ENCODE results near the gene EPS8L1. TPM values are rescaled to one million over a fixed set of nuclear protein-coding genes. Genes with fewer than 3 reads are reported as not detected.

EPS8L1 gene
- polyA plus RNA-seq, 1 donor from 2014 or later, result 25.5 TPM

- H3K27me3 ChIP-seq (ENCODE audit: insufficient read depth, low read depth, low read length), result no peaks in the 10 kb centered on the region
Measured at GRCh38 chr19:55131421-55131820, 55.8 kb downstream of the EPS8L1 start.

DNA sequence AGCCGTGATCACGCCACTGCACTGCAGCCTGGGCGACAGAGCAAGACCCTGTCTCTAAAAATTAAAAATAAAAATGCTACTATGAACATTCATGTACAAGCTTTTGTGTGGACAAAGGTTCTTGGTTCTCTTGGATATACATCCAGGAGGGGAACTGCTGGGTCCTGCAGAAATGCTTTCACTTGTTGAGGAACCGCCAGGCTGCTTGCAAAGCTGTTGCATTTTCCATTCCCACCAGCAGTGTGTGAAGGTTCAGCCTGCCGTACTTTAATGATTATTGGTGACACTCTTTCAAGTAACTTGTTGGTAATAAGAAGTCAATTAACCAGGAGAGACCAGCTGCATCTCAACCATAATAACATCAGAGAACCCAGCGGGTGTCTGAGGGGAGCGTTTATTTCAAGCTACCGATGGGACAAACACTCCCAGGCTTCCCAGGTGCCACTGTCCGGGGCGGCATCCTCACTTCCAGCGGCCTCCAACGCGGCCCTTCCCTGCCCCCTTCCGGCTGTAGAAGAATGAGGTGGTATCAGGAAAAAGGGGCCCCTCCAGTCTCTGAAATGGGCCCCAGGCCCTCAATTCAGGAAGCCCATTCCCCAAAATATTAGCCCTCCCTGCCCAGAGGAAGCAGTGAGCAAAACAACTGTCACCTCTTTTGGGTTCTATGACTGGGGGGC lies 56.9 kb downstream of the EPS8L1 start:
- no peak overlapping the region for H3K4me3 ChIP-seq (ENCODE audit: low read length)
- no peaks in the 10 kb centered on the region for H3K9me3 ChIP-seq (ENCODE audit: low read length)
- no peak overlapping the region for H3K27ac ChIP-seq (ENCODE audit: low read length)
- H4K20me1 ChIP-seq (ENCODE audit: insufficient read depth), result no peaks in the 10 kb centered on the region
- H3F3A ChIP-seq (ENCODE audit: insufficient read depth, low read length, poor library complexity, severe bottlenecking), result no peaks in the 10 kb centered on the region
- H3K4me2 ChIP-seq (ENCODE audit: low read length), result no peak overlapping the region
- no peak overlapping the region for H2AFZ ChIP-seq (ENCODE audit: low read depth, low read length)
- no peaks in the 10 kb centered on the region for H3K9me2 ChIP-seq (ENCODE audit: insufficient read depth, low read length)
- H3K79me2 ChIP-seq (replicated peaks; ENCODE audit: insufficient read depth, low read length), result no peaks in the 10 kb centered on the region
- no peak overlapping the region for H3K9ac ChIP-seq (ENCODE audit: low read length)
- no peaks in the 10 kb centered on the region for H3K36me3 ChIP-seq (ENCODE audit: insufficient read depth, low read length)
- TF ChIP-seq MXI1 (conservative IDR thresholded peaks at IDR 0.05; ENCODE audit: poor library complexity, severe bottlenecking), result no peak
- no peak for TF ChIP-seq EP300 (conservative IDR thresholded peaks at IDR 0.05; ENCODE audit: poor library complexity, severe bottlenecking)
- no peak for TF ChIP-seq SMC3 (conservative IDR thresholded peaks at IDR 0.05; ENCODE audit: poor library complexity)
- no peaks in the 10 kb centered on the region for H3K27me3 ChIP-seq (ENCODE audit: insufficient read depth, low read depth, low read length)

More at GRCh38 chr19:55131421-55131820, 55.8 kb downstream of the EPS8L1 start:
- Histone ChIP-seq H3K36me3 (ENCODE audit: insufficient read depth, low read length) (no peaks in the 10 kb centered on the region), H3K4me3 (ENCODE audit: low read length) (no peak overlapping the region), H3K79me2 (replicated peaks; ENCODE audit: insufficient read depth, low read length) (no peaks in the 10 kb centered on the region), H3K9me2 (ENCODE audit: insufficient read depth, low read length) (no peaks in the 10 kb centered on the region), H3K27ac (ENCODE audit: low read length) (no peak overlapping the region), H3K4me2 (ENCODE audit: low read length) (no peak overlapping the region), H3K9ac (ENCODE audit: low read length) (no peak overlapping the region), H2AFZ (ENCODE audit: low read depth, low read length) (no peak overlapping the region), H4K20me1 (ENCODE audit: insufficient read depth) (no peaks in the 10 kb centered on the region), H3K9me3 (ENCODE audit: low read length) (no peaks in the 10 kb centered on the region), H3F3A (ENCODE audit: insufficient read depth, low read length, poor library complexity, severe bottlenecking) (no peaks in the 10 kb centered on the region)
- TF ChIP-seq RAD21 (conservative IDR thresholded peaks at IDR 0.05), result no peak
- no peak for TF ChIP-seq MXI1 (conservative IDR thresholded peaks at IDR 0.05; ENCODE audit: poor library complexity, severe bottlenecking)
- TF ChIP-seq SMC3 (conservative IDR thresholded peaks at IDR 0.05; ENCODE audit: poor library complexity), result no peak
- no peak for TF ChIP-seq REST (IDR thresholded peaks at IDR 0.05; ENCODE audit: borderline replicate concordance)
- TF ChIP-seq EP300 (conservative IDR thresholded peaks at IDR 0.05; ENCODE audit: poor library complexity, severe bottlenecking), result no peak
- no peak for TF ChIP-seq TAF1 (IDR thresholded peaks at IDR 0.05; ENCODE audit: low read depth)
- TF ChIP-seq POLR2AphosphoS5 (IDR thresholded peaks at IDR 0.05), result no peak
- TF ChIP-seq EZH2 (IDR thresholded peaks at IDR 0.05; ENCODE audit: borderline replicate concordance, insufficient read depth, low read length, poor library complexity, severe bottlenecking), result no peak
- TF ChIP-seq, protein P1, sequence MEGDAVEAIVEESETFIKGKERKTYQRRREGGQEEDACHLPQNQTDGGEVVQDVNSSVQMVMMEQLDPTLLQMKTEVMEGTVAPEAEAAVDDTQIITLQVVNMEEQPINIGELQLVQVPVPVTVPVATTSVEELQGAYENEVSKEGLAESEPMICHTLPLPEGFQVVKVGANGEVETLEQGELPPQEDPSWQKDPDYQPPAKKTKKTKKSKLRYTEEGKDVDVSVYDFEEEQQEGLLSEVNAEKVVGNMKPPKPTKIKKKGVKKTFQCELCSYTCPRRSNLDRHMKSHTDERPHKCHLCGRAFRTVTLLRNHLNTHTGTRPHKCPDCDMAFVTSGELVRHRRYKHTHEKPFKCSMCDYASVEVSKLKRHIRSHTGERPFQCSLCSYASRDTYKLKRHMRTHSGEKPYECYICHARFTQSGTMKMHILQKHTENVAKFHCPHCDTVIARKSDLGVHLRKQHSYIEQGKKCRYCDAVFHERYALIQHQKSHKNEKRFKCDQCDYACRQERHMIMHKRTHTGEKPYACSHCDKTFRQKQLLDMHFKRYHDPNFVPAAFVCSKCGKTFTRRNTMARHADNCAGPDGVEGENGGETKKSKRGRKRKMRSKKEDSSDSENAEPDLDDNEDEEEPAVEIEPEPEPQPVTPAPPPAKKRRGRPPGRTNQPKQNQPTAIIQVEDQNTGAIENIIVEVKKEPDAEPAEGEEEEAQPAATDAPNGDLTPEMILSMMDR (IDR thresholded peaks at IDR 0.05; ENCODE audit: poor library complexity, severe bottlenecking), result no peak
